Superior temporal gyrus (tissue), 1 donor: ENCODE results near the gene ZFP92.

Source experiments
- DNase-seq: peaks from one replicate; pipeline ENCODE4 v3.0.0-alpha.2; 2016; ENCODE audit errors: extremely low spot score

Gene ZFP92

GRCh38 chrX:153408871-153409351, 2.4 kb upstream of the ZFP92 start:
- DNase-seq = no peak

- no peak for DNase-seq
Measured at GRCh38 chrX:153409414-153410101, 1.7 kb upstream of the ZFP92 start.

DNA sequence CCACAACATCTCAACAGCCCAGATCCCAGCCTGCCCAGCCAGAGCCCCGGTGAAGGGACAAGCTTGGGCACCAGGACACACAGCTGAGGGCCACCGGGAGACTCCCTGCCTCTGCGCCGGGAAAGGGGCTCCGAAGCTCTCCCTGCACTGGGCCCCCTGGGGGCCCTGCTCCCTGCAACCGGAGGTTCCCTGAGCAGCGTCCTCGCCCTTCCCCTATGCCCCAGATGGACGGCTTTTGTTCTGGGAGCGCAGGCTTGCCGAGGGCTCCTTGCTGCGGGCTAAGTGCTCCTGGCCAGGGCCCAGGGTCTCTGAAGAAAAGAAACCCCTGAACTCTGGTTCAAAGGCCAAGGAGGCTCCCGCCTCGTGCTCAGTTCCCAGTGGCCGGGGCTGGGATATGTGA, 899 bp upstream of the ZFP92 start:
- no peak for DNase-seq

GRCh38 chrX:153410888-153411254, 401 bp upstream of the ZFP92 start:
- DNase-seq = no peak

- no peak for DNase-seq
Measured at GRCh38 chrX:153411988-153412574, 809 bp downstream of the ZFP92 start.

DNA sequence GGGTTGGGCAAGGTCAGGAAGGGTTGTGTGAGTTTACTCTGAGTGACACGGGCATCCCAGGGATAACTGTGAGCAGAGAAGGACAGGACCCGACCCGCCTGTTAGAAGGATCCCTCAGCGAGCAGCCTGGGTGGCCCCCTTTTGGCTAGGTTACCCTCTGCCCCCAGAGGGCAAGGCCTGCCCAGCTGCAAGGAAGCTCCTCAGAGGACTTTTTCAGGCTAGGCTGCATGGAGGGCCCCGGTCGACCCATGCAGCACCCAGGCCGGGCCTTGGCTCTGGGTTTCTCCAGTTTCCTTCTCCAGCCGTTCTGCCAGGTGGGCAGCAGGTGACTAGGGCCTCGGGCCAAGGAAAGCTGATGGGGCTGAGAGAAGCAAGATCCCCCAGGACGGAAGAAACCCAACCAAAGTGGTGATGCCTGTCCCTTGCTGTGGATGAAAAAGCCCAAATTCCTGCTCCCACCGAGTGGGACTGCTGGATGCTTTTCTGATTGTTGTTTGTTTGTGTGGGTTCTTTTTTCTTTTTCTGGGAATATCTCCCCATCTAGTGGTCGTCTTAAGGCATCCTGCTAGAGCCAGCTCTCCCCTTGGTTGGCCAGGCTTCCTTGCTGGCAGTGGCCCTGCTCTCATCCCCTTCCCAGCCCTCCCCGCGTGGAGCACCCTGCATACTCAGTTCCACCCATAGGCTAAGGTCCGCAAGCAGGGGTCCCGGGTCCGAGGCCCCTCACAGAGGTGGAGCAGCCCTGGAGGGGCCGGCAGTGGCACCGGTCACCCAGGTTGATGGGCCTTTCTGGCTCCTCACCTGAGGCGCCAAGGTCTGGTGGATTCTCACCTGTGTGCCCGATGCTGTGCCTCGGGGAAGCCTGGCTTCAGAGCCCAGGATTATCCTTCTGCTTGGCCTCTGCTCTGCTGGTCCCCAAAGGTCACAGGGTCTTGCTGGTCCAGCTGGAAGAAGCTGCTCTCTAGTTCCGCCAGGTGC, 1.8 kb downstream of the ZFP92 start:
- no peak for DNase-seq

DNA sequence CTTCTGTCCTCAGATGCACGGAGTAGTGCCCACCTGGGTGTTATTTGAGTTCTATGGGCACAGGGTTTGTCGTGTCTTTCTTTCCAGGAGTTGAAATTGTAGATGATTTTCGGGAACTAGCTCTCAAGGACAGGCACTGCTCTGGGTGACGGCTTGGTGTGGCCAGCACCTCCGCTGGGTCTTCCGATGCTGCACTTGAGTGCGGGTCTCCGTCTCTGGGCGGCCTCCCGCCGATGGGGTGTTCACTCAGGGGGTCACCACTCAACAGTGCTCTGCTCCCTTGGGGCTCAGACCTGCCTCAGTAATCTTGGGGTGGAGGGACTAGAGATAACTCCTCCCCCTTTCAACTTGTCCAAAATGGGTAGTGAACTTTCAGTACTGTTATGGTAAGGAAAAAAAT, 2.5 kb downstream of the ZFP92 start:
- no peak for DNase-seq

GRCh38 chrX:153414856-153415510, 3.7 kb downstream of the ZFP92 start:
- DNase-seq = no peak

- no peak for DNase-seq
Measured at GRCh38 chrX:153416781-153417450, 5.6 kb downstream of the ZFP92 start.

DNA sequence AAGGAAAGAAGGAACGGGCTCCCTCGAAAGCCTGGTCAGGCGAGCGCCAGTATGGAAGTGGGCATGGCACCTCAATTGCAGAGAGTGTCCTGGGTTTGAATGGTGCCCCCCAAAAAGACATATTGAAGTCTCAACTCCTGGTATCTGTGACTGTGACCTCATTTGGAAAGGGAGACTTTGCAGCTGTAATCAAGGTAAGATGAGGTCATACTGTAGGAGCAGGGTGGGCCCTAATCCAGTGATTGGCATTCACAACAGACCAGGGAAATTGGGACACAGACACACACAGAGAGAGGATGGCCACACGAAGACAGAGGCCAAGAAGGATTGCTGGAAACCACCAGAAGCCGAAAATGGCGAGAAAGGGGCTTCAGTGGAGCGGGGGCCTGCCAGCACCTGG, 6.4 kb downstream of the ZFP92 start:
- DNase-seq = no peak

GRCh38 chrX:153420851-153421599, 9.8 kb downstream of the ZFP92 start:
- DNase-seq = no peak

- no peak for DNase-seq
Measured at GRCh38 chrX:153421856-153422255, 10.6 kb downstream of the ZFP92 start.

DNA sequence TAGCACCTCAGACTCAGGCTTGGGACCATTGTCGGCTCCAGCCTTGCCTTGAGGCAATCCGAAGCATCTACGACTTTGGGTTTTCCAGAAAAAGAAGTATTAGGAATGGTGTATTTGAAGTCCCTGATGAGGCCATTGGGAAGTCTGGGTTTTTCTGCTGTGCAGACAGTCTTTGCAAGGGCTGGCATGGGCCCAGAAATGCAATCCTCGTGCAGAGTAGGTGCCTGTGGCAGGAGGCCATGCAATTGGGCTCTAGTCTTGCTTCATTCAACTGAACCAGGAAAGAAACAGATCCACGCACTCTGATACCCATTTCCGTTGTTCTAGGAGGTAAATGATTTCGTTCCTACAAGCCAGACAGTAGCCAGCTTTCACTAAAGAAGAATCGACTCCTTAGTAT, 12.4 kb downstream of the ZFP92 start:
- no peak for DNase-seq

- no peak for DNase-seq
Measured at GRCh38 chrX:153426204-153426603, 14.9 kb downstream of the ZFP92 start.

DNA sequence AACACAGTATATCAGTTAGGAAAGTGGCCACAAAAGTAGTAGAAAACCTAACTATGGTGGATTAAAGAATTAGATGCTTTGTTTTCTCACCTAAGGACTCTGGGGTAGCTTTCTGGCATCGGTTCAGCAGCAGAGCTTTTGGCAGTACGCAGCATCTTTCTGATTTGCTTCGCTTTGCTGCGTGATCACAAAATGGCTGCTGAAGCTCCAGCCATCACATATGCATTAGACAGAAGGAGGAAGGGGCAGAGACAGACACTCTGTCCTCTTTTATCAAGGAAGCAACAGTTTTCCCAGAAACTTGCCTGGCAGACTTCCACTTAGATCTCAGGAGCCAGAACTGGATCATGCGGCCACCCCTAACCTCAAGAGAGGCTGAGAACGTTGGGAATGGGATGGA, 19.5 kb downstream of the ZFP92 start:
- no peak for DNase-seq

DNA sequence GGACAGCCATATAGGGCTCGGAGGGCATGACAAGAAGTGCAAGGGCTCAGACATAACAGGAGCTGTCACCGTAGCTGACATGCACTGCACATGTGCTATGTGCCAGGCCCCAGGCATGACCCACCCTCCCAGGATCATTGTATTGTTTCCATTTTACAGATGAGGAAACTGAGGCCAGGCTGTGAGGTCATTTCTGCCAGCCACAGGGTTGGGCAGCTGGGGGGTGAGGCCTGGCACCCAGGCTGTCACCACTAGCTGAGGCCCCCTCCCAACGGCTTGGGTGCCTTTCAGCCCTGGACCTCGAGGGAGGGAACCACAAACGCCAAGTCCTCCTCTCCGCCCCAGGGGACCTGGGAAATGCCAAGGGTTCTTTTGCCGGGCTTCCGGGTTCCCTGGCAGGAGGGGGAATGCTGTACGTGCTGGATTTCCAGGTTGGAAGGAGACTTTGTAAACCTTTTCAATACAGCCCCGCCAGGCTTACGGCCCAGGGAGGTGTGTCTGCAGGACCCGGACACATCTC, 21.9 kb downstream of the ZFP92 start:
- DNase-seq = no peak

DNA sequence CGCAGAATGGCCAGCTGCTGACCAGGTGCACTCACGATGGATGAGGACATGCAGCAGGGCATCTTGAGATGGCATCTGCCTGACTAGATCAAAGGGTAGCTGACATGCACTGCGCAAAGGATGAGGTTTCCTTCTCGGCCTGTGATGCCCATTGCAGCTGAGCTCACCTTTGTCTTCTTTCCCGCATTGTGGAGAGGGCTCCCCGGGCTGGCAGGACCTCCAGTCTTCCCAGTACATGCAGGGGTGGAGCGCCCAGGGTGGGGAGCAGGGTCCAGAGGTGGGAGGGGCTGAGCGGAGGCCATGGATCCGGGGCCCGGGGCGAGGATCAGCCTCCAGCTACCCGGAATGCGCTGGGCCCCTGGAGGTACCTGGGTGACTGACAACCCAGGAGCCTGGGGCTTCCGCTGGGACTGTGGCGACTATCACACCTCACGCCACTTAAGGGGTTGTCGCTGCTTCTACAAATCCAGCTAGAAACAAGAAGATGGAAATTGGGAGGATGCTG, 22.6 kb downstream of the ZFP92 start:
- no peak for DNase-seq

GRCh38 chrX:153434801-153435200, 23.5 kb downstream of the ZFP92 start:
- no peak for DNase-seq

- no peak for DNase-seq
Measured at GRCh38 chrX:153435845-153436244, 24.6 kb downstream of the ZFP92 start.

DNA sequence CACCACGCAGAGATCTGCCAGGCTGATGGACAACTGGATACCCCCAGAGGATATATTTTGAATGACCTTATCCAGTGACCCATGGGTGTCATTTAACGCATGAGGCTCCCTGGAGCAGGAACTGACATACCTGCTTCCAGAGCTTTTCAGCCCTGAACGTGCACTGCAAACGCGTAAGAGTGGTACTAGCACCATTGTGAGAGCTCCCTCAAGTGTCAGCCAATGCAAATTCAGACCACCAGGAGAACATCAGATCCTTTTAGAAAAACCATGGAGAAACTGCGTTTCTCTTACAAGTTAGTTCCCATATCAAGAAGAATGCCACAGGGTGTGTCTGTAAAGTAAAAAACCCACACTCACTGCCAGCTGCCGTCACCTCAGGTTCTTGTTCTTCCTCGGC, 27.3 kb downstream of the ZFP92 start:
- peak; percentile 25 for DNase-seq
